Nephron (organoid): ENCODE results near the gene PRR15.
A peak's percentile ranks its signal among the peaks of the same experiment; 100 is the strongest.

Experiments
- H3K27ac Mint-ChIP-seq, 3 experiments: 2 replicates each; pipeline ENCODE4 v1.8.0; 2020; ENCODE audit warnings: mixed read lengths in 3 of 3, mild to moderate bottlenecking in 2 of 3, moderate library complexity in 1 of 3
- H3K27me3 Mint-ChIP-seq: 2 replicates; pipeline ENCODE4 v1.8.0; 2021; ENCODE audit warnings: low read depth, mild to moderate bottlenecking, moderate library complexity, mixed read lengths
- H3K36me3 Mint-ChIP-seq: 2 replicates; pipeline ENCODE4 v1.8.0; 2020; ENCODE audit warnings: low read depth, mixed read lengths
- H3K4me1 Mint-ChIP-seq: 2 replicates; pipeline ENCODE4 v1.8.0; 2020; ENCODE audit warnings: mixed read lengths
- H3K4me3 Mint-ChIP-seq, 3 experiments: 2 replicates each; pipeline ENCODE4 v1.8.0; 2020; ENCODE audit warnings: mild to moderate bottlenecking in 3 of 3, mixed read lengths in 3 of 3, moderate library complexity in 2 of 3
- H3K9me3 Mint-ChIP-seq: 2 replicates; pipeline ENCODE4 v1.8.0; 2020; ENCODE audit warnings: mixed read lengths
- TF ChIP-seq, protein P1 (sequence below), 3 experiments: fragments of 200-600 bp; sonication (generic); IDR thresholded peaks; one replicate each; pipeline ENCODE4 v1.5.0; 2021; ENCODE audit warnings: antibody characterized with exemption in 3 of 3; ENCODE audit not compliant: unreplicated experiment in 3 of 3

Gene PRR15

DNA sequence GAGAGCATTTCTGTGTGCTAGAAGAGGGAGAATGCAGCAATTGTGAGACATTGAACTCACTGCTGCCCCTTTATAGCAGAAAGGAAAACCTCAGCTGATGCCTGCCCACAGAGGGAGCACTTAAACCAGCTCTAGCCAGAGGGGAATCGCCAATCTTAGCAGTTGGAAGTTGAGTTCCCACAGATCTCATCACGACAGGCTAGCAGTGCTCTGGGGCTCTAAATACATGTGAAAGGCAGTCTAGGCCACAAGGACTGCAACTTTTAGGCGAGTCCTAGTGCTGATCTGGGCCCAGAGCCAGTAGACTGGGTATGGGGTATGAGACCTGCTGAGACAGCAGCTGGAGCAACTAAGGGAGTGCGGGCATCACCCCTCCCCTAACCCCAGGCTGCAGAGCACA lies 25.2 kb upstream of the PRR15 start:
- no peak overlapping the region for H3K4me3 Mint-ChIP-seq

DNA sequence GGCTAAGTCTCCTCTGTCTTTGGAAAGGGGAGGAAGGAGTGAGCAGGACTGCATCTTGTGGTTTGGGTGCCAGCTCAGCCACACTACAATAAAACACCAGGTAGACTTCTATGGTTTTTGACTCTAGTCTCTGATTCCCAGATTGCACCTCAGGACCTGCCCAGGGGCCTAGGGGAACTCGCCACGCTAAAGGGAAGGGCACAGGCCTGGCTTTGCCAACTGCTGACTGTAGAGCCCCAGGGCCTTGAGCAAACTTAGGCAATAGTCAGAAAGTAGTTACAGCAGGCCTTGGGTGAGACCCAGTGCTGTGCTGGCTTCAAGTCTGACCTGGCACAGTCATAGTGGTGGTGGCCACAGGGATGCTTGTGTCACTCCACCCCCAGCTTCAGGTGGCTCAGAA lies 24.2 kb upstream of the PRR15 start:
- no peaks in the 10 kb centered on the region for H3K36me3 Mint-ChIP-seq
- no peak overlapping the region for H3K27ac Mint-ChIP-seq
- no peak overlapping the region for H3K4me3 Mint-ChIP-seq
- H3K9me3 Mint-ChIP-seq: peaks cover 26% of the 10 kb centered on the region
- H3K4me1 Mint-ChIP-seq: no peaks in the 10 kb centered on the region
- TF ChIP-seq, protein P1, sequence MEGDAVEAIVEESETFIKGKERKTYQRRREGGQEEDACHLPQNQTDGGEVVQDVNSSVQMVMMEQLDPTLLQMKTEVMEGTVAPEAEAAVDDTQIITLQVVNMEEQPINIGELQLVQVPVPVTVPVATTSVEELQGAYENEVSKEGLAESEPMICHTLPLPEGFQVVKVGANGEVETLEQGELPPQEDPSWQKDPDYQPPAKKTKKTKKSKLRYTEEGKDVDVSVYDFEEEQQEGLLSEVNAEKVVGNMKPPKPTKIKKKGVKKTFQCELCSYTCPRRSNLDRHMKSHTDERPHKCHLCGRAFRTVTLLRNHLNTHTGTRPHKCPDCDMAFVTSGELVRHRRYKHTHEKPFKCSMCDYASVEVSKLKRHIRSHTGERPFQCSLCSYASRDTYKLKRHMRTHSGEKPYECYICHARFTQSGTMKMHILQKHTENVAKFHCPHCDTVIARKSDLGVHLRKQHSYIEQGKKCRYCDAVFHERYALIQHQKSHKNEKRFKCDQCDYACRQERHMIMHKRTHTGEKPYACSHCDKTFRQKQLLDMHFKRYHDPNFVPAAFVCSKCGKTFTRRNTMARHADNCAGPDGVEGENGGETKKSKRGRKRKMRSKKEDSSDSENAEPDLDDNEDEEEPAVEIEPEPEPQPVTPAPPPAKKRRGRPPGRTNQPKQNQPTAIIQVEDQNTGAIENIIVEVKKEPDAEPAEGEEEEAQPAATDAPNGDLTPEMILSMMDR (IDR thresholded peaks at IDR 0.05; ENCODE audit: unreplicated experiment in 3 of 3): no peak
- H3K27me3 Mint-ChIP-seq: no peaks in the 10 kb centered on the region

More for the DNA sequence above, 25.2 kb upstream of the PRR15 start:
- TF ChIP-seq, protein P1 (IDR thresholded peaks at IDR 0.05; ENCODE audit: unreplicated experiment in 3 of 3): peak in 1 of 3 experiments; percentile 7
- H3K27me3 Mint-ChIP-seq: no peaks in the 10 kb centered on the region
- H3K9me3 Mint-ChIP-seq: peaks cover 22% of the 10 kb centered on the region
- H3K36me3 Mint-ChIP-seq: no peaks in the 10 kb centered on the region
- H3K4me1 Mint-ChIP-seq: no peaks in the 10 kb centered on the region
- no peak overlapping the region for H3K27ac Mint-ChIP-seq

DNA sequence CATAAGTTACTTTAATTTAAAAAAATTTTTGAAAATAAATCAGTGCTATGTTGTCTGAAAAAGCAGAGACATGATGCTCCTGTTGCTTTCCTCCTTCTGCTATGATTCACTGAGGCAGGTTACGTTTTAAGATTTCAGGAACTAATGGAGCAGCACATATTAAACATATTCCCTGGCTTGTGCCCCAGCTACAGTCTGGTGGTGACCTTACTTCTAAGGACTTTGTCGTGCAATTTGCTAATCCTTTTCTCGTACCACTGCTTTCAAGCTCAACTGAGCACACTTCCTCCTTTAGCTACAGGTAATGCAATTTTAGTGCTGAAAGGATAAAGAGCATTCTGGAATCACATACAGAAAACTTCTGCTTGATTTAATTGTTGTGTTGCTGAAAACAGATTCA lies 16.2 kb upstream of the PRR15 start:
- H3K27me3 Mint-ChIP-seq: no peaks in the 10 kb centered on the region
- TF ChIP-seq, protein P1 (IDR thresholded peaks at IDR 0.05; ENCODE audit: unreplicated experiment in 3 of 3): no peak

DNA sequence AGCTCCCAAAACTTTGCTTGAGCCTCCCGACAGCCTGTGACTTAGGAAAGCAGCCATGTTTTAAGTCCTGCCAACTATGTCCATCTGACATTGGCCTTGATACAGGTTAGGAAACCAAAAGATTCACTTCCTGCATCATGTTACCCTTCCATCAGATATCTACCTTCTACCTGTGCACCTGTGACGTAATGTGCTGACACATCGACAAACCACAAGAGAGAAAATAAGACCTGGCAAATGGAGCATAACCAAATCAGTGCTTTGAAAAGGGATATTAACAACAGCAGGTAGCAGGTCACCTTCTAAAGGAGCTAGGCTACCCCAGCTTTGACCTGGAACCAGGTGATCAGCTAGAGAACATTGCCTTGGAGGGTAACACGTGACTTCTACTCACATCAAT lies 14.8 kb upstream of the PRR15 start:
- Mint-ChIP-seq H3K4me1 (no peaks in the 10 kb centered on the region), H3K4me3 (no peak overlapping the region), H3K27me3 (no peaks in the 10 kb centered on the region), H3K9me3 (peaks cover under 1% of the 10 kb centered on the region), H3K27ac (no peak overlapping the region), H3K36me3 (no peaks in the 10 kb centered on the region)
- TF ChIP-seq, protein P1 (IDR thresholded peaks at IDR 0.05; ENCODE audit: unreplicated experiment in 3 of 3): no peak

More for the DNA sequence above, 16.2 kb upstream of the PRR15 start:
- Mint-ChIP-seq H3K36me3 (no peaks in the 10 kb centered on the region), H3K4me3 (no peak overlapping the region), H3K27ac (peak overlapping the region; percentile 43 to 65 (median 62)), H3K4me1 (no peaks in the 10 kb centered on the region), H3K9me3 (peaks cover 12% of the 10 kb centered on the region)

DNA sequence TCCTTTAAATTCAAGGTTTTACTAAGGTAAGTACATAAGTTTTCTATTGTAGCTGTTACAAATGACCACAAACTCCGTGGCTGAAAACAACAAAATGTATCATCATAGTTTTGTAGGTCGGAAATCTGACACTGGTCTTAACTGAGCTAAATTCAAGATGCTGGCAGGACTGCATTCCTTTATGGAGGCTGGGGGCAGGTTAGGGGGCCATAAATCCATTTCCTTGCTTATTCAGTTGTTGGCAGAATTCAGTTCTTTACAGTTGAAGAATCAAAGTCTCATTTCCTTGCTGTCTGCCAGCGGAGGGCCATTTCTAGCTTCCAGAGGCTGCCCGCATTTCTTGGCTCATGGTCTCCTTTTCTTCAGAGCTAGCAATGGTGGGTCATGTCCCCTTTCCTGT lies 11.2 kb upstream of the PRR15 start:
- TF ChIP-seq, protein P1 (IDR thresholded peaks at IDR 0.05; ENCODE audit: unreplicated experiment in 3 of 3): no peak
- no peaks in the 10 kb centered on the region for H3K4me1 Mint-ChIP-seq

DNA sequence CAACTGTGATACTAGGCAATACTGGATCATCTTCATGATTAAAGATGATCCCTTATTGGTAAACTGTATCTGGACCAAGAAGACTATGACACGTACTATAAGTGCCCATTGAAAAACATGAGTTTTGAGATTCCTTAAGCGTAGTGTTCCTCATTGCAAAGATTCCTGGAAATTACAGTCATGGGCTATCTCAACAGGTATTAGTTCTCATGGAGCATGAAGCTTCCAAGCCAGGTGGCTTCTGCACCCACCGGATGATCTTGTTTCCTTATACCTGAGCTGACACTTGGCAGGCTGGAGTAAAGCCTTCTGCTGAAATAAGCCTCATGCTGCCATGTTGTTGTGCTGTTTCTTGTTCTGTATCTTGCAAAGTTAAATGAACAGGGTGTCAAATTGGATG lies 8.6 kb upstream of the PRR15 start:
- Mint-ChIP-seq H3K27me3 (peaks cover 11% of the 10 kb centered on the region), H3K36me3 (no peaks in the 10 kb centered on the region), H3K27ac (no peak overlapping the region), H3K4me3 (no peak overlapping the region), H3K4me1 (no peaks in the 10 kb centered on the region), H3K9me3 (peaks cover 5% of the 10 kb centered on the region)
- TF ChIP-seq, protein P1 (IDR thresholded peaks at IDR 0.05; ENCODE audit: unreplicated experiment in 3 of 3): no peak

More for the DNA sequence above, 11.2 kb upstream of the PRR15 start:
- Mint-ChIP-seq H3K27me3 (peaks cover under 1% of the 10 kb centered on the region), H3K27ac (no peak overlapping the region), H3K4me3 (no peak overlapping the region), H3K9me3 (peaks cover 5% of the 10 kb centered on the region), H3K36me3 (no peaks in the 10 kb centered on the region)
